H9 (cell line): ENCODE data around the gene JKAMP. TPM values are rescaled to one million over a fixed set of nuclear protein-coding genes. Genes with fewer than 3 reads are reported as not detected.

ENCODE experiments used
- DNase-seq: peaks from one replicate; pipeline ENCODE4 v3.0.0-alpha.2; 2017
- H2AFZ ChIP-seq: one replicate; pipeline ENCODE4 v1.6.1; 2013; ENCODE audit warnings: mild to moderate bottlenecking, low read length, control low read depth, moderate library complexity
- H2AK5ac ChIP-seq: 2 replicates; pipeline ENCODE4 v1.6.1; 2013; ENCODE audit warnings: low read length, control low read depth, mixed read lengths; ENCODE audit not compliant: insufficient read length
- H2BK120ac ChIP-seq: one replicate; pipeline ENCODE4 v1.6.1; 2013; ENCODE audit warnings: low read depth, mild to moderate bottlenecking, low read length, control low read depth, inconsistent platforms; ENCODE audit not compliant: poor library complexity, severe bottlenecking
- H2BK12ac ChIP-seq: 2 replicates; pipeline ENCODE4 v1.6.1; 2013; ENCODE audit warnings: low read length, control low read depth, mixed read lengths, low read depth; ENCODE audit not compliant: insufficient read length
- H2BK15ac ChIP-seq: 2 replicates; pipeline ENCODE4 v1.6.1; 2013; ENCODE audit warnings: low read depth, low read length, control low read depth
- H2BK20ac ChIP-seq: one replicate; pipeline ENCODE4 v1.6.1; 2013; ENCODE audit warnings: low read depth, mild to moderate bottlenecking, low read length, control low read depth, inconsistent platforms; ENCODE audit not compliant: poor library complexity, severe bottlenecking
- H2BK5ac ChIP-seq: 2 replicates; pipeline ENCODE4 v1.6.1; 2013; ENCODE audit warnings: low read length, control low read depth, mixed read lengths; ENCODE audit not compliant: insufficient read length
- H3K14ac ChIP-seq: 2 replicates; pipeline ENCODE4 v1.6.1; 2013; ENCODE audit warnings: low read length, control low read depth; ENCODE audit not compliant: insufficient read depth
- H3K18ac ChIP-seq: 2 replicates; pipeline ENCODE4 v1.6.1; 2013; ENCODE audit warnings: low read depth, mild to moderate bottlenecking, mixed read lengths, low read length, control low read depth; ENCODE audit not compliant: insufficient read length
- H3K23ac ChIP-seq: 2 replicates; pipeline ENCODE4 v1.6.1; 2013; ENCODE audit warnings: low read length, control low read depth, mixed read lengths, low read depth; ENCODE audit not compliant: insufficient read length
- H3K23me2 ChIP-seq: 2 replicates; pipeline ENCODE4 v1.6.1; 2013; ENCODE audit warnings: low read depth, mild to moderate bottlenecking, mixed read lengths, low read length, control low read depth; ENCODE audit not compliant: insufficient read length, poor library complexity, severe bottlenecking
- H3K27ac ChIP-seq: 2 replicates; pipeline ENCODE4 v1.5.1; 2013; ENCODE audit warnings: low read length, control low read depth, mixed read lengths, low read depth; ENCODE audit not compliant: insufficient read length
- H3K27me3 ChIP-seq: 2 replicates; pipeline ENCODE4 v1.6.1; 2013; ENCODE audit warnings: low read length, control low read depth, inconsistent platforms; ENCODE audit not compliant: insufficient read depth
- H3K4ac ChIP-seq: 2 replicates; pipeline ENCODE4 v1.6.1; 2013; ENCODE audit warnings: low read depth, mild to moderate bottlenecking, control low read depth, inconsistent platforms, low read length, moderate library complexity
- H3K4me1 ChIP-seq: 2 replicates; pipeline ENCODE4 v1.6.1; 2013; ENCODE audit warnings: low read length, control low read depth, inconsistent platforms; ENCODE audit not compliant: insufficient read depth
- H3K4me2 ChIP-seq: 2 replicates; pipeline ENCODE4 v1.6.1; 2013; ENCODE audit warnings: low read length, control low read depth, mixed read lengths; ENCODE audit not compliant: insufficient read length, insufficient read depth
- H3K56ac ChIP-seq: 2 replicates; pipeline ENCODE4 v1.6.1; 2013; ENCODE audit warnings: low read depth, mild to moderate bottlenecking, mixed read lengths, low read length, control low read depth; ENCODE audit not compliant: insufficient read length
- H3K79me1 ChIP-seq: 2 replicates; pipeline ENCODE4 v1.6.1; 2013; ENCODE audit warnings: low read depth, mild to moderate bottlenecking, moderate library complexity, low read length, control low read depth, inconsistent platforms; ENCODE audit not compliant: insufficient read depth, poor library complexity, severe bottlenecking
- H3K79me2 ChIP-seq: 2 replicates; pipeline ENCODE4 v1.6.1; 2013; ENCODE audit warnings: low read length, control low read depth, inconsistent platforms; ENCODE audit not compliant: insufficient read depth
- H3K9ac ChIP-seq: 2 replicates; pipeline ENCODE4 v1.6.1; 2013; ENCODE audit warnings: low read length, control low read depth, mixed read lengths; ENCODE audit not compliant: insufficient read length; ENCODE audit errors: extremely low read depth
- H3K9me3 ChIP-seq: one replicate; pipeline ENCODE4 v1.6.1; 2013; ENCODE audit warnings: low read depth, low read length, inconsistent platforms; ENCODE audit not compliant: control insufficient read depth
- H3T11ph ChIP-seq: one replicate; pipeline ENCODE4 v1.6.1; 2013; ENCODE audit warnings: mild to moderate bottlenecking, low read length, control low read depth, inconsistent platforms
- H4K20me1 ChIP-seq: one replicate; pipeline ENCODE4 v1.6.1; 2013; ENCODE audit not compliant: control insufficient read depth, insufficient read length, insufficient read depth
- H4K5ac ChIP-seq: 2 replicates; pipeline ENCODE4 v1.6.1; 2013; ENCODE audit warnings: low read depth, mild to moderate bottlenecking, mixed read lengths, low read length, control low read depth; ENCODE audit not compliant: insufficient read length
- H4K8ac ChIP-seq: replicated peaks from 2 replicates; pipeline ENCODE4 v1.6.1; 2013; ENCODE audit warnings: low read length, control low read depth, mixed read lengths, low read depth; ENCODE audit not compliant: insufficient read length
- H4K91ac ChIP-seq: 2 replicates; pipeline ENCODE4 v1.6.1; 2013; ENCODE audit warnings: low read depth, mild to moderate bottlenecking, moderate library complexity, mixed read lengths, low read length, control low read depth; ENCODE audit not compliant: insufficient read length
- H3K27ac Mint-ChIP-seq, 3 experiments: 2 replicates in 2 of 3; 3 replicates in 1 of 3; pipeline ENCODE4 v1.8.0; 2020 to 2021; ENCODE audit warnings: mixed read lengths in 3 of 3, mild to moderate bottlenecking in 1 of 3, moderate library complexity in 1 of 3
- H3K27me3 Mint-ChIP-seq: 2 replicates; pipeline ENCODE4 v1.8.0; 2021; ENCODE audit warnings: low read depth, mild to moderate bottlenecking, moderate library complexity, mixed read lengths
- H3K36me3 Mint-ChIP-seq, 3 experiments: 2 replicates in 2 of 3; 3 replicates in 1 of 3; pipeline ENCODE4 v1.8.0; 2020 to 2021; ENCODE audit warnings: low read depth in 3 of 3, mixed read lengths in 3 of 3; ENCODE audit not compliant: insufficient read depth in 1 of 3
- H3K4me1 Mint-ChIP-seq, 2 experiments: 2 replicates each; pipeline ENCODE4 v1.8.0; 2020; ENCODE audit warnings: mixed read lengths in 2 of 2
- H3K4me3 Mint-ChIP-seq, 2 experiments: 2 replicates in 1 of 2; 3 replicates in 1 of 2; pipeline ENCODE4 v1.8.0; 2020 to 2021; ENCODE audit warnings: mild to moderate bottlenecking in 2 of 2, mixed read lengths in 2 of 2, moderate library complexity in 1 of 2
- H3K9me3 Mint-ChIP-seq, 2 experiments: 2 replicates in 1 of 2; 3 replicates in 1 of 2; pipeline ENCODE4 v1.8.0; 2020; ENCODE audit warnings: mild to moderate bottlenecking in 2 of 2, mixed read lengths in 2 of 2, moderate library complexity in 1 of 2
- WGBS: extraction: QIAGEN DNeasy Blood & Tissue Kit; methylation state at CpG from one replicate; pipeline ENCODE4 v1.1.7; 2013; ENCODE audit warnings: missing lambda C conversion rate, low lambda C conversion rate, mixed read lengths; ENCODE audit not compliant: insufficient read length; ENCODE audit errors: extremely low coverage; 5-methylcytosine and 5-hydroxymethylcytosine counted together
- total RNA-seq: library from RNA; stranded (reverse); gene quantifications from 2 replicates; pipeline ENCODE4 v1.2.1, GENCODE V29; 2021
- TF ChIP-seq, protein P1 (sequence below): fragments of 200-600 bp; sonication (generic); conservative IDR thresholded peaks from 3 replicates; pipeline ENCODE4 v1.8.0; 2021; ENCODE audit warnings: antibody characterized with exemption, mild to moderate bottlenecking

JKAMP gene
- total RNA-seq, 1 experiment from 2014 or later = 33.8 TPM

DNA sequence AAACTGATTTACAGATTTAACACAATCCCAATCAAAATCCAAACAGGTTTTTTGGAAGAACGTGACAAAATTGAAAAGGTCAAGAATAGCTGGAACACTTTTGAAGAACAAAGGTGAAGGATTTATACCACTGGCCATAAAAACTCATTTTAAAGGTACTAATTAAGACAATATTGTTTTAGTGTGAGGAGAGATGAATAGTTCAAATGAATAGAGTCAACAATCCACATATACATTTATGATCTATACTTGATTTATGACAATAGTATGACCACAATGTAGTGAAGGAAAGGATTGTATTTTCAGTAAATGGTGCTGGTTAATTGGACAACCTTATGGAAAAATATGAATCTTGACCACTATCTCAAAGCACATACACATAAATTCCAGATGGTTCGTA, 63.0 kb downstream of the JKAMP start:
- H3K4me2 ChIP-seq = no peak overlapping the region
- H3K4me1 Mint-ChIP-seq = peaks cover 10 to 14% of the 10 kb centered on the region in 2 experiments; a peak in 3 of 4 replicates
- no peak overlapping the region for H3K27ac Mint-ChIP-seq
- TF ChIP-seq, protein P1, sequence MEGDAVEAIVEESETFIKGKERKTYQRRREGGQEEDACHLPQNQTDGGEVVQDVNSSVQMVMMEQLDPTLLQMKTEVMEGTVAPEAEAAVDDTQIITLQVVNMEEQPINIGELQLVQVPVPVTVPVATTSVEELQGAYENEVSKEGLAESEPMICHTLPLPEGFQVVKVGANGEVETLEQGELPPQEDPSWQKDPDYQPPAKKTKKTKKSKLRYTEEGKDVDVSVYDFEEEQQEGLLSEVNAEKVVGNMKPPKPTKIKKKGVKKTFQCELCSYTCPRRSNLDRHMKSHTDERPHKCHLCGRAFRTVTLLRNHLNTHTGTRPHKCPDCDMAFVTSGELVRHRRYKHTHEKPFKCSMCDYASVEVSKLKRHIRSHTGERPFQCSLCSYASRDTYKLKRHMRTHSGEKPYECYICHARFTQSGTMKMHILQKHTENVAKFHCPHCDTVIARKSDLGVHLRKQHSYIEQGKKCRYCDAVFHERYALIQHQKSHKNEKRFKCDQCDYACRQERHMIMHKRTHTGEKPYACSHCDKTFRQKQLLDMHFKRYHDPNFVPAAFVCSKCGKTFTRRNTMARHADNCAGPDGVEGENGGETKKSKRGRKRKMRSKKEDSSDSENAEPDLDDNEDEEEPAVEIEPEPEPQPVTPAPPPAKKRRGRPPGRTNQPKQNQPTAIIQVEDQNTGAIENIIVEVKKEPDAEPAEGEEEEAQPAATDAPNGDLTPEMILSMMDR = no peak
- peaks cover 15 to 19% of the 10 kb centered on the region in 2 experiments for H3K9me3 Mint-ChIP-seq
- no peak overlapping the region for H3K56ac ChIP-seq
- no peak overlapping the region for H2AK5ac ChIP-seq
- H3K4me1 ChIP-seq = no peaks in the 10 kb centered on the region
- WGBS = no CpG with 5 or more reads among the region's 2 CpGs
- no peak for DNase-seq
- no peak overlapping the region for H2BK5ac ChIP-seq
- no peak overlapping the region for H2BK15ac ChIP-seq
- H3K18ac ChIP-seq = no peak overlapping the region
- H4K8ac ChIP-seq = no peak overlapping the region
- H3K79me1 ChIP-seq = no peaks in the 10 kb centered on the region
- no peak overlapping the region for H4K5ac ChIP-seq
- H2BK12ac ChIP-seq = no peak overlapping the region
- no peaks in the 10 kb centered on the region for H3K27me3 Mint-ChIP-seq
- no peak overlapping the region for H2BK120ac ChIP-seq
- H3K27ac ChIP-seq = no peak overlapping the region
- no peak overlapping the region for H3K14ac ChIP-seq
- H3K4me3 Mint-ChIP-seq = no peak overlapping the region
- H3K23me2 ChIP-seq = no peaks in the 10 kb centered on the region
- no peaks in the 10 kb centered on the region for H3K79me2 ChIP-seq
- no peaks in the 10 kb centered on the region for H3K27me3 ChIP-seq
- H2AFZ ChIP-seq = no peak overlapping the region
- H3K36me3 Mint-ChIP-seq = peaks cover 4 to 19% (median 7%) of the 10 kb centered on the region in 3 experiments; a peak in 6 of 7 replicates
- H2BK20ac ChIP-seq = no peak overlapping the region
- no peak overlapping the region for H3K23ac ChIP-seq
- no peaks in the 10 kb centered on the region for H3K9me3 ChIP-seq
- H3K4ac ChIP-seq = no peak overlapping the region
- H4K20me1 ChIP-seq = no peaks in the 10 kb centered on the region
- H3K9ac ChIP-seq = no peak overlapping the region
- no peak overlapping the region for H3T11ph ChIP-seq
- no peak overlapping the region for H4K91ac ChIP-seq

Other genes starting within 250 kb of the JKAMP start
- 1.8 and 1.9 TPM in 2 replicates for gene GPR135, start 19.1 kb upstream of the JKAMP start, total RNA-seq
- 13.5 and 15.7 TPM in 2 replicates for gene L3HYPDH, start 109 bp upstream of the JKAMP start, total RNA-seq
- gene CCDC175, start 92.3 kb downstream of the JKAMP start, total RNA-seq = 0.09 TPM in 1 of 2 replicates, not detected in the other